Measurements from ENCODE around the gene SKAP2. TPM values are rescaled to one million over a fixed set of nuclear protein-coding genes. Genes with fewer than 3 reads are reported as not detected.

The SKAP2 gene
- total and polyA plus RNA-seq, 2 donors (not counting 3 experiments of a cell fraction or from before 2014, with no cell fraction given): 4.0 to 27.6 TPM

DNA sequence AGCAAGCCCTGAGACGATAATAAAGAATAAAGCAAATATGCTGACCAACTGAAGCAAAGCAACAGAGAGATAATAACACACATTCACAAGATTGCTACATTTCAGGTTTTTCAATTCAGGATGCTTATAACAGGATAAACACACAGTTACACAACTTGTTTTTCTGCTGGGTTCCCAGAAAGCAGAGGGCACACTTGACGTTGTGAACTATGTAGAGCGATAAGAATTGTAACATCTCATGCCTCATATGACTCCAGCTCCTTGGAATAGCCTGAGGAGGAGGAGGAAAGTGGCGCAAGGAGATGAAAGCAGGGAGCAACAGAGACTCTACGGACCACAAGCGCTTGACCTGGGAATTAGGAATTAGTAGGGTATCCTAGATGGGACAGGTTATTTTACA, 201.7 kb downstream of the SKAP2 start:
- H3K9ac ChIP-seq (replicated peaks; ENCODE audit: extremely low read depth, insufficient read depth, low read length): no peak overlapping the region
- FAIRE-seq: peak; percentile 18
- no peak overlapping the region for H3K4me2 ChIP-seq (ENCODE audit: insufficient read depth, low read length)
- H3K79me2 ChIP-seq (ENCODE audit: control insufficient read depth, insufficient read depth, low read length): no peaks in the 10 kb centered on the region
- no peak overlapping the region for H2AFZ ChIP-seq (ENCODE audit: low read depth, low read length)
- peaks cover 3% of the 10 kb centered on the region for H3K4me1 ChIP-seq (ENCODE audit: control insufficient read depth, extremely low read depth, insufficient read depth, low read length)
- H4K20me1 ChIP-seq (replicated peaks; ENCODE audit: control insufficient read depth, extremely low read depth, insufficient read depth, low read length): no peaks in the 10 kb centered on the region
- no peak overlapping the region for H3K4me3 ChIP-seq (replicated peaks in 1 of 3; ENCODE audit: insufficient read depth in 1 of 3, low read depth in 1 of 3, low read length in 3 of 3)
- dilution Hi-C loops (cut with MboI; ENCODE audit: extremely low pct_ligation_motif_present, low sequenced_read_pairs) (no loop called here), intact Hi-C loops (cut with micrococcal nuclease) (loop anchor here (10.0 kb wide), 1 partner anchor 798 kb away; no protein-coding TSS in a partner anchor)
- CTCF ChIA-PET: interaction anchor here (1.4 to 5.2 kb wide), 2 partner anchors 293 to 298 kb away, joined by 4 to 31 read pairs; no protein-coding TSS in a partner anchor
- no peak overlapping the region for H3K27ac ChIP-seq (ENCODE audit: insufficient read depth, low read depth, low read length)
- no TSS peak for BruUV-seq (replicated peaks)
- no peaks in the 10 kb centered on the region for H3K9me3 ChIP-seq (replicated peaks; ENCODE audit: control insufficient read depth, insufficient read depth, low read length)
- no peaks in the 10 kb centered on the region for H3K9me1 ChIP-seq (replicated peaks; ENCODE audit: control insufficient read depth, extremely low read depth, insufficient read depth, low read length)
- POLR2A ChIA-PET: no interaction called here
- no peaks in the 10 kb centered on the region for H3K27me3 ChIP-seq (ENCODE audit: control insufficient read depth in 2 of 2, insufficient read depth in 2 of 2, low read length in 2 of 2)
- no peak for DNase-seq (ENCODE audit: low read depth, low spot score)
- H3K36me3 ChIP-seq (ENCODE audit: control insufficient read depth in 2 of 2, extremely low read depth in 1 of 2, insufficient read depth in 2 of 2, low read length in 2 of 2): no peaks in the 10 kb centered on the region
- TF ChIP-seq POLR2A (IDR thresholded peaks at IDR 0.05; ENCODE audit: low read depth, low read length): no peak
- TF ChIP-seq, protein P1, sequence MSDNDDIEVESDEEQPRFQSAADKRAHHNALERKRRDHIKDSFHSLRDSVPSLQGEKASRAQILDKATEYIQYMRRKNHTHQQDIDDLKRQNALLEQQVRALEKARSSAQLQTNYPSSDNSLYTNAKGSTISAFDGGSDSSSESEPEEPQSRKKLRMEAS (IDR thresholded peaks at IDR 0.05; ENCODE audit: insufficient read depth, insufficient read length): no peak
- TF ChIP-seq EZH2 (IDR thresholded peaks at IDR 0.05; ENCODE audit: borderline replicate concordance, low read depth, low read length, severe bottlenecking): no peak
- TF ChIP-seq POLR2AphosphoS5 (IDR thresholded peaks at IDR 0.05; ENCODE audit: insufficient read depth, low read depth, low read length): no peak

DNA sequence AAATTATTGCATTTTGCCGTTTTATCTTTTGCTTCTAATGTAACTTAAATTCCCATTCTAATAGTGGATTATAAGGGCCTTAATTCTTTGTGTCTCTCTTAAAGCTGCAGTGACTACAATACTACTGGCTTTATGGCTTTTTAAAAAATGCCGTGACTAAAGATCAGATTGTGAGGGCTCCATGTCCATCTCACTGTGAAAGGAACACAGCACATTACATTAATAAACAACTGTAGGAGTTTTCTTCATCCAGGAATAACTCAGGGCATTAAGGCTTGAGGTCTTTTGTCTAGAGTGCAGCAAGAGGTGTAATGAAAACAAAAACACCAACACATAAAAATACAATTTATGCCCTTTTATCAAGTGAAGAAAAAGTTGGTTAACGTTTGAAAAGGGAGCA, 205.3 kb downstream of the SKAP2 start:
- POLR2A ChIA-PET: no interaction called here
- no peaks in the 10 kb centered on the region for H3K9me3 ChIP-seq (replicated peaks; ENCODE audit: control insufficient read depth, insufficient read depth, low read length)
- no peak overlapping the region for H3K9ac ChIP-seq (replicated peaks; ENCODE audit: extremely low read depth, insufficient read depth, low read length)
- BruUV-seq (replicated peaks): no TSS peak
- H2AFZ ChIP-seq (ENCODE audit: low read depth, low read length): no peak overlapping the region
- H3K27me3 ChIP-seq (ENCODE audit: control insufficient read depth in 2 of 2, insufficient read depth in 2 of 2, low read length in 2 of 2): no peaks in the 10 kb centered on the region
- H3K36me3 ChIP-seq (ENCODE audit: control insufficient read depth in 2 of 2, extremely low read depth in 1 of 2, insufficient read depth in 2 of 2, low read length in 2 of 2): no peaks in the 10 kb centered on the region
- H3K4me3 ChIP-seq (replicated peaks in 1 of 3; ENCODE audit: insufficient read depth in 1 of 3, low read depth in 1 of 3, low read length in 3 of 3): no peak overlapping the region
- FAIRE-seq (no peak), DNase-seq (ENCODE audit: low read depth, low spot score) (no peak)
- dilution Hi-C loops (cut with MboI; ENCODE audit: extremely low pct_ligation_motif_present, low sequenced_read_pairs): no loop called here
- no peak overlapping the region for H3K27ac ChIP-seq (ENCODE audit: insufficient read depth, low read depth, low read length)
- H3K79me2 ChIP-seq (ENCODE audit: control insufficient read depth, insufficient read depth, low read length): no peaks in the 10 kb centered on the region
- intact Hi-C loops (cut with micrococcal nuclease): no loop called here
- H3K4me2 ChIP-seq (ENCODE audit: insufficient read depth, low read length): no peak overlapping the region
- H3K4me1 ChIP-seq (ENCODE audit: control insufficient read depth, extremely low read depth, insufficient read depth, low read length): peaks cover 4% of the 10 kb centered on the region
- no peaks in the 10 kb centered on the region for H4K20me1 ChIP-seq (replicated peaks; ENCODE audit: control insufficient read depth, extremely low read depth, insufficient read depth, low read length)
- TF ChIP-seq, protein P2, sequence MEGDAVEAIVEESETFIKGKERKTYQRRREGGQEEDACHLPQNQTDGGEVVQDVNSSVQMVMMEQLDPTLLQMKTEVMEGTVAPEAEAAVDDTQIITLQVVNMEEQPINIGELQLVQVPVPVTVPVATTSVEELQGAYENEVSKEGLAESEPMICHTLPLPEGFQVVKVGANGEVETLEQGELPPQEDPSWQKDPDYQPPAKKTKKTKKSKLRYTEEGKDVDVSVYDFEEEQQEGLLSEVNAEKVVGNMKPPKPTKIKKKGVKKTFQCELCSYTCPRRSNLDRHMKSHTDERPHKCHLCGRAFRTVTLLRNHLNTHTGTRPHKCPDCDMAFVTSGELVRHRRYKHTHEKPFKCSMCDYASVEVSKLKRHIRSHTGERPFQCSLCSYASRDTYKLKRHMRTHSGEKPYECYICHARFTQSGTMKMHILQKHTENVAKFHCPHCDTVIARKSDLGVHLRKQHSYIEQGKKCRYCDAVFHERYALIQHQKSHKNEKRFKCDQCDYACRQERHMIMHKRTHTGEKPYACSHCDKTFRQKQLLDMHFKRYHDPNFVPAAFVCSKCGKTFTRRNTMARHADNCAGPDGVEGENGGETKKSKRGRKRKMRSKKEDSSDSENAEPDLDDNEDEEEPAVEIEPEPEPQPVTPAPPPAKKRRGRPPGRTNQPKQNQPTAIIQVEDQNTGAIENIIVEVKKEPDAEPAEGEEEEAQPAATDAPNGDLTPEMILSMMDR (IDR thresholded peaks at IDR 0.05; ENCODE audit: extremely low read depth in 1 of 2, insufficient read depth in 1 of 2, low read depth in 1 of 2, low read length in 2 of 2): no peak
- TF ChIP-seq JUN (IDR thresholded peaks at IDR 0.05; ENCODE audit: borderline replicate concordance, insufficient read depth, insufficient read length, low read depth) (no peak), POLR2AphosphoS5 (IDR thresholded peaks at IDR 0.05; ENCODE audit: insufficient read depth, low read depth, low read length) (no peak), GATA2 (IDR thresholded peaks at IDR 0.05; ENCODE audit: insufficient read depth, insufficient read length, low read depth, low read length) (no peak), EZH2 (IDR thresholded peaks at IDR 0.05; ENCODE audit: borderline replicate concordance, low read depth, low read length, severe bottlenecking) (no peak), POLR2A (IDR thresholded peaks at IDR 0.05; ENCODE audit: low read depth, low read length) (no peak), FOS (IDR thresholded peaks at IDR 0.05; ENCODE audit: borderline replicate concordance, insufficient read depth, low read length) (no peak), MYC (IDR thresholded peaks at IDR 0.05; ENCODE audit: low read depth, low read length) (no peak)
- TF ChIP-seq, protein P1 (IDR thresholded peaks at IDR 0.05; ENCODE audit: insufficient read depth, insufficient read length): no peak
- no peaks in the 10 kb centered on the region for H3K9me1 ChIP-seq (replicated peaks; ENCODE audit: control insufficient read depth, extremely low read depth, insufficient read depth, low read length)
- CTCF ChIA-PET: interaction anchor here (1.1 to 5.2 kb wide), 4 partner anchors 9 to 294 kb away, joined by 3 to 31 read pairs (median 10); no protein-coding TSS in a partner anchor
